Panc1 (cell line): ENCODE results near the gene GLB1L2. TPM values are rescaled to one million over a fixed set of nuclear protein-coding genes. Genes with fewer than 3 reads are reported as not detected.

Source experiments
- ATAC-seq: fragments of 200-7000 bp; cut with Tn5 transposase; 2 replicates; pipeline ENCODE4 v1.9.1; 2020; ENCODE audit warnings: mild to moderate bottlenecking, moderate library complexity
- BruUV-seq: library from RNA; stranded (reverse); fragments of 400-500 nt; replicated peaks from 2 replicates; lab custom pipeline; 2021; lab: Mats Ljungman, UMichigan
- CTCF ChIA-PET: fragments of 300-600 bp; sonication (Branson Sonifier 250); formaldehyde crosslinking; loops from one replicate; lab custom pipeline; 2022; ENCODE audit warnings: antibody characterized with exemption; lab: Charles Lee
- POLR2A ChIA-PET: fragments of 300-600 bp; sonication (Branson Sonifier 250); formaldehyde crosslinking; loops from one replicate; lab custom pipeline; 2022; ENCODE audit warnings: antibody characterized with exemption; lab: Charles Lee
- DNase-seq: peaks from one replicate; pipeline ENCODE4 v3.0.0-alpha.2; 2010; ENCODE audit warnings: low read depth, low spot score
- H3K27ac ChIP-seq: 2 replicates; pipeline ENCODE4 v1.5.1; 2011; ENCODE audit warnings: mild to moderate bottlenecking, low read length, inconsistent platforms
- H3K27me3 ChIP-seq: fragments of 200-500 bp; sonication (Bioruptor generic); 2 replicates; pipeline ENCODE4 v1.6.0; 2014; ENCODE audit warnings: low read length, inconsistent platforms; ENCODE audit not compliant: control insufficient read depth, insufficient read depth
- H3K36me3 ChIP-seq: fragments of 200-500 bp; sonication (Bioruptor generic); 2 replicates; pipeline ENCODE4 v1.5.1; 2014; ENCODE audit warnings: inconsistent platforms, mild to moderate bottlenecking, low read length, moderate library complexity; ENCODE audit not compliant: control insufficient read depth, insufficient read depth
- H3K4me1 ChIP-seq: 2 replicates; pipeline ENCODE4 v1.5.1; 2011; ENCODE audit warnings: inconsistent platforms, mild to moderate bottlenecking, low read length, moderate library complexity; ENCODE audit not compliant: control insufficient read depth, insufficient read depth
- H3K4me3 ChIP-seq, 2 experiments: 2 replicates each; pipeline ENCODE4 v1.5.1; 2011 to 2012; ENCODE audit warnings: low read depth in 2 of 2, low read length in 2 of 2, mild to moderate bottlenecking in 2 of 2, inconsistent platforms in 1 of 2, moderate library complexity in 1 of 2
- H3K9me3 ChIP-seq: fragments of 200-500 bp; sonication (Bioruptor generic); 2 replicates; pipeline ENCODE4 v1.5.1; 2014; ENCODE audit warnings: low read depth, mild to moderate bottlenecking, inconsistent platforms, low read length, moderate library complexity; ENCODE audit not compliant: control insufficient read depth, insufficient read depth
- CTCF ChIP-seq: fragments of 450-650 bp; IDR thresholded peaks from 2 replicates; pipeline ENCODE4 v1.5.1; 2017; ENCODE audit warnings: mild to moderate bottlenecking
- POLR2AphosphoS5 ChIP-seq: IDR thresholded peaks from 2 replicates; pipeline ENCODE4 v1.6.1; 2012; ENCODE audit warnings: mild to moderate bottlenecking, low read depth, low read length, moderate library complexity
- REST ChIP-seq, 2 experiments: IDR thresholded peaks; 2 replicates each; pipeline ENCODE4 v1.6.1; 2011 to 2012; ENCODE audit warnings: low read depth in 2 of 2, control low read depth in 1 of 2, low read length in 1 of 2, mild to moderate bottlenecking in 1 of 2, moderate library complexity in 1 of 2; ENCODE audit not compliant: insufficient read depth in 1 of 2
- SIN3A ChIP-seq: IDR thresholded peaks from 2 replicates; pipeline ENCODE4 v1.6.1; 2012; ENCODE audit warnings: low read depth, mild to moderate bottlenecking, low read length, moderate library complexity, borderline replicate concordance; ENCODE audit not compliant: insufficient read depth
- TCF7L2 ChIP-seq: IDR thresholded peaks from 2 replicates; pipeline ENCODE4 v1.6.1; 2011; ENCODE audit warnings: mild to moderate bottlenecking, low read depth, low read length, inconsistent platforms
- in situ Hi-C: cut with HindIII; loops from 2 replicates; pipeline ENCODE4 v1.10.0; 2016; ENCODE audit warnings: low sequenced_read_pairs, low pct_unique_long_range_greater_than_20kb
- intact Hi-C: fragments of 100-400 bp; cut with micrococcal nuclease; formaldehyde crosslinking; loops from one replicate; pipeline ENCODE4 v1.10.0; 2022; ENCODE audit not compliant: unreplicated experiment
- total RNA-seq: library from RNA; stranded (reverse); gene quantifications from one replicate; pipeline ENCODE4 v1.2.1, GENCODE V29; 2021; ENCODE audit not compliant: unreplicated experiment

The GLB1L2 gene
- total RNA-seq, 1 experiment from 2014 or later = 10.4 TPM

GRCh38 chr11:134383576-134384221 is 51.9 kb downstream of the GLB1L2 start:
- ChIA-PET POLR2A (no interaction called here), CTCF (no interaction called here)
- H3K27ac ChIP-seq = no peak overlapping the region
- H3K36me3 ChIP-seq = no peaks in the 10 kb centered on the region
- DNase-seq = no peak
- H3K27me3 ChIP-seq = peaks cover 3% of the 10 kb centered on the region; the same call in 1 of the 2 replicates
- no peak for TF ChIP-seq SIN3A
- no peak for TF ChIP-seq POLR2AphosphoS5
- no peak for TF ChIP-seq TCF7L2
- no peak for TF ChIP-seq REST (IDR thresholded peaks at IDR 0.05; ENCODE audit: insufficient read depth in 1 of 2, low read depth in 2 of 2, low read length in 1 of 2)
- TF ChIP-seq CTCF = no peak
- ATAC-seq = no peak
- in situ Hi-C loops (no loop called here), intact Hi-C loops (no loop called here)
- BruUV-seq = no TSS peak
- H3K4me1 ChIP-seq = no peaks in the 10 kb centered on the region
- no peak overlapping the region for H3K4me3 ChIP-seq
- H3K9me3 ChIP-seq = no peaks in the 10 kb centered on the region

GRCh38 chr11:134384406-134384805 is 52.6 kb downstream of the GLB1L2 start:
- CTCF ChIA-PET = no interaction called here
- Histone ChIP-seq H3K27ac (no peak overlapping the region), H3K36me3 (no peaks in the 10 kb centered on the region), H3K27me3 (peaks cover 3% of the 10 kb centered on the region; the same call in 1 of the 2 replicates), H3K4me3 (no peak overlapping the region), H3K9me3 (no peaks in the 10 kb centered on the region), H3K4me1 (no peaks in the 10 kb centered on the region)
- BruUV-seq = no TSS peak
- ATAC-seq (no peak), DNase-seq (no peak)
- in situ Hi-C loops = no loop called here
- TF ChIP-seq POLR2AphosphoS5 (no peak), TCF7L2 (no peak), SIN3A (no peak), CTCF (no peak), REST (IDR thresholded peaks at IDR 0.05; ENCODE audit: insufficient read depth in 1 of 2, low read depth in 2 of 2, low read length in 1 of 2) (no peak)
- POLR2A ChIA-PET = no interaction called here
- intact Hi-C loops = no loop called here
